ENCODE data around the gene NOS1. TPM values are rescaled to one million over a fixed set of nuclear protein-coding genes. Genes with fewer than 3 reads are reported as not detected.
"Not testable (repeated sequence)": the region's sequence is repeated elsewhere in the genome, so short reads cannot be mapped to it uniquely, and the experiment has no call there.

The NOS1 gene
- total RNA-seq, 2 experiments from 2014 or later, result not detected

DNA sequence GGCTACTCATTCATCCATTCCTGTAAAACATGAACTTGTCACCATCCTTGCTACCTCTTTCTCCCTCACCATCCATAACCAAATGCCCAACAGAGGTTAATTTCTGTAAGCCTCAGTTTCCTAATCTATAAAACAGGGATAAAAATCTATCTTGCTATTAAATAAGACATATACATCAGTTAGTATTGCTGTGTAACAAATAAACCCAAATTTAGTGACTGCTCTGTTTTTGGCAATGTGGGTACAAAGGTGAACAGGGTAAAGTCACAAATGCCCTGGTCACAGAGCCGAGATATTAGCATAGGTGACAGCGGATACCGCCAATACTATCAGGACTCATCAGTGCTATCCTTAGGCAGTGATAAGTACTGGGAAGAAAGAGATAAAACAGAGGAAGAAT, 167.5 kb downstream of the NOS1 start:
- H2AFZ ChIP-seq (ENCODE audit: low read length), result no peak overlapping the region
- peaks cover 6% of the 10 kb centered on the region for H3K4me1 ChIP-seq (ENCODE audit: insufficient read depth, low read length, poor library complexity, severe bottlenecking)
- no peaks in the 10 kb centered on the region for H3K9me2 ChIP-seq (ENCODE audit: insufficient read depth, low read length)
- no peak overlapping the region for H3K4me3 ChIP-seq (ENCODE audit: low read depth, low read length, poor library complexity, severe bottlenecking)
- 0 out of 2 replicates have a peak, but pooled peaks cover 3% of the 10 kb centered on the region for H3K9me3 ChIP-seq (ENCODE audit: low read length)
- DNase-seq (ENCODE audit: low spot score), result no peak
- TF ChIP-seq, protein P1, sequence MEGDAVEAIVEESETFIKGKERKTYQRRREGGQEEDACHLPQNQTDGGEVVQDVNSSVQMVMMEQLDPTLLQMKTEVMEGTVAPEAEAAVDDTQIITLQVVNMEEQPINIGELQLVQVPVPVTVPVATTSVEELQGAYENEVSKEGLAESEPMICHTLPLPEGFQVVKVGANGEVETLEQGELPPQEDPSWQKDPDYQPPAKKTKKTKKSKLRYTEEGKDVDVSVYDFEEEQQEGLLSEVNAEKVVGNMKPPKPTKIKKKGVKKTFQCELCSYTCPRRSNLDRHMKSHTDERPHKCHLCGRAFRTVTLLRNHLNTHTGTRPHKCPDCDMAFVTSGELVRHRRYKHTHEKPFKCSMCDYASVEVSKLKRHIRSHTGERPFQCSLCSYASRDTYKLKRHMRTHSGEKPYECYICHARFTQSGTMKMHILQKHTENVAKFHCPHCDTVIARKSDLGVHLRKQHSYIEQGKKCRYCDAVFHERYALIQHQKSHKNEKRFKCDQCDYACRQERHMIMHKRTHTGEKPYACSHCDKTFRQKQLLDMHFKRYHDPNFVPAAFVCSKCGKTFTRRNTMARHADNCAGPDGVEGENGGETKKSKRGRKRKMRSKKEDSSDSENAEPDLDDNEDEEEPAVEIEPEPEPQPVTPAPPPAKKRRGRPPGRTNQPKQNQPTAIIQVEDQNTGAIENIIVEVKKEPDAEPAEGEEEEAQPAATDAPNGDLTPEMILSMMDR (conservative IDR thresholded peaks at IDR 0.05; ENCODE audit: low read length), result no peak
- no peak for TF ChIP-seq EZH2phosphoT487 (IDR thresholded peaks at IDR 0.05; ENCODE audit: borderline replicate concordance, low read depth, low read length)
- peaks cover 6% of the 10 kb centered on the region; the same call in 1 of the 2 replicates for H4K20me1 ChIP-seq (ENCODE audit: insufficient read depth, low read length)
- peaks cover 3% of the 10 kb centered on the region; the same call in 1 of the 2 replicates for H3K36me3 ChIP-seq (ENCODE audit: insufficient read depth, low read length)
- ChIA-PET POLR2A (no interaction called here), CTCF (ENCODE audit: unreplicated experiment) (no interaction called here)
- intact Hi-C loops (cut with micrococcal nuclease; ENCODE audit: unreplicated experiment), result no loop called here
- no peak overlapping the region for H3K4me2 ChIP-seq (ENCODE audit: low read length)
- BruUV-seq (replicated peaks), result no TSS peak
- H3K27ac ChIP-seq (ENCODE audit: low read depth, low read length, poor library complexity, severe bottlenecking), result no peak overlapping the region
- H3K79me2 ChIP-seq (ENCODE audit: insufficient read depth, low read depth, low read length), result peaks cover 9% of the 10 kb centered on the region

DNA sequence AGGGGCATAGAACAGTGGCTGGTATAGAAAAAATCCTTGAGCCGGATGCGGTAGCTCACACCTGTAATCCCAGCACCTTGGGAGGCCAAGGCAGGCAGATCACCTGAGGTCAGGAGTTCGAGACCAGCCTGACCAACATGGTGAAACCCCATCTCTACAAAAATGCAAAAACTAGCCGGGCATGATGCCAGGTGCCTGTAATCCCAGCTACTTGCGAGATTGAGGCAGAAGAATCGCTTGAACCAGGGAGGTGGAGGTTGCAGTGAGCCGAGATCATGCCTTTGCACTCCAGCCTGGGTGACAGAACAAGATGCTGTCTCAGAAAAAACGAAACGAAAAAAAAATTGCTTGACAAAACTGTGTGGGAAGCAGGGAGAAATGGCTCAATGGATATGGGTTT, 168.8 kb downstream of the NOS1 start:
- DNase-seq (ENCODE audit: low spot score); H3K4me3 ChIP-seq (ENCODE audit: low read depth, low read length, poor library complexity, severe bottlenecking); H3K4me2 ChIP-seq (ENCODE audit: low read length); CTCF ChIA-PET (ENCODE audit: unreplicated experiment); H3K27ac ChIP-seq (ENCODE audit: low read depth, low read length, poor library complexity, severe bottlenecking); H2AFZ ChIP-seq (ENCODE audit: low read length); H3K9me2 ChIP-seq (ENCODE audit: insufficient read depth, low read length); intact Hi-C loops (cut with micrococcal nuclease; ENCODE audit: unreplicated experiment); BruUV-seq (replicated peaks); POLR2A ChIA-PET; H3K9me3 ChIP-seq (ENCODE audit: low read length); H4K20me1 ChIP-seq (ENCODE audit: insufficient read depth, low read length): not testable (repeated sequence)
- H3K79me2 ChIP-seq (ENCODE audit: insufficient read depth, low read depth, low read length), result peaks cover 22% of the 10 kb centered on the region
- peaks cover 11% of the 10 kb centered on the region for H3K4me1 ChIP-seq (ENCODE audit: insufficient read depth, low read length, poor library complexity, severe bottlenecking)
- H3K36me3 ChIP-seq (ENCODE audit: insufficient read depth, low read length), result peaks cover 16% of the 10 kb centered on the region

DNA sequence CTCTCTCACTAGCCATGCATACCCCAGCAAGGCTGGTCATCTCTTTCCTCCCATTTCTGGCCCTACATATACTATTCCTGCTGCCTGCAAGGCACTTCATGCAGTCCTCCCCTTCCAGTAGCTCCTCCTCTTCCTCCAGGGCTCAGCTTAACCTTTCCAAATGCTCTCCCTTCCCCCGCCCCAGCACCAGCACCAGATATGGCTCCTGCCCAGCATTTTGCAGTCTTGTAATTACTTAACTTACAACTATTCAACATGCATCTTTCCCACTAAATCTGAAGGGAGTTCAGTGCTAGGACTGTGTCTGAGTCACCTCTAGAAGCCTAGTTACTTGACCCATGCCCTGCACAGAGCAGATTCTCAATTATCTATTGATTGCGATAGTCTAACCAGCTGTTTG, 169.4 kb downstream of the NOS1 start:
- BruUV-seq (replicated peaks), result no TSS peak
- no peak for DNase-seq (ENCODE audit: low spot score)
- Histone ChIP-seq H3K27ac (ENCODE audit: low read depth, low read length, poor library complexity, severe bottlenecking) (no peak overlapping the region), H3K9me3 (ENCODE audit: low read length) (0 out of 2 replicates have a peak, but pooled peaks cover 3% of the 10 kb centered on the region), H3K4me2 (ENCODE audit: low read length) (no peak overlapping the region), H3K4me3 (ENCODE audit: low read depth, low read length, poor library complexity, severe bottlenecking) (no peak overlapping the region), H2AFZ (ENCODE audit: low read length) (no peak overlapping the region), H3K9me2 (ENCODE audit: insufficient read depth, low read length) (no peaks in the 10 kb centered on the region), H4K20me1 (ENCODE audit: insufficient read depth, low read length) (peaks cover 9% of the 10 kb centered on the region; the same call in 1 of the 2 replicates), H3K4me1 (ENCODE audit: insufficient read depth, low read length, poor library complexity, severe bottlenecking) (peaks cover 11% of the 10 kb centered on the region), H3K36me3 (ENCODE audit: insufficient read depth, low read length) (peaks cover 20% of the 10 kb centered on the region), H3K79me2 (ENCODE audit: insufficient read depth, low read depth, low read length) (peaks cover 25% of the 10 kb centered on the region)
- POLR2A ChIA-PET, result no interaction called here
- intact Hi-C loops (cut with micrococcal nuclease; ENCODE audit: unreplicated experiment), result no loop called here
- CTCF ChIA-PET (ENCODE audit: unreplicated experiment), result no interaction called here
- TF ChIP-seq EZH2phosphoT487 (IDR thresholded peaks at IDR 0.05; ENCODE audit: borderline replicate concordance, low read depth, low read length), result no peak
